Neuronal stem cell (in vitro differentiated cells): ENCODE measurements around the gene METTL26.

Source experiments
- DNase-seq: peaks from one replicate; pipeline ENCODE4 v3.0.0-alpha.2; 2013; ENCODE audit warnings: low spot score
- H2AFZ ChIP-seq: one replicate; pipeline ENCODE4 v1.6.1; 2013; ENCODE audit warnings: mild to moderate bottlenecking, low read length, inconsistent platforms
- H2AK5ac ChIP-seq: 2 replicates; pipeline ENCODE4 v1.6.1; 2013; ENCODE audit warnings: low read depth, mild to moderate bottlenecking, inconsistent platforms, low read length, moderate library complexity, mixed read lengths
- H2BK120ac ChIP-seq: 2 replicates; pipeline ENCODE4 v1.6.1; 2013; ENCODE audit warnings: low read depth, mild to moderate bottlenecking, inconsistent platforms, low read length, moderate library complexity, mixed read lengths
- H2BK12ac ChIP-seq: one replicate; pipeline ENCODE4 v1.6.1; 2013; ENCODE audit warnings: low read length, inconsistent platforms
- H2BK15ac ChIP-seq: 2 replicates; pipeline ENCODE4 v1.6.1; 2013; ENCODE audit warnings: mild to moderate bottlenecking, low read length, inconsistent platforms, mixed read lengths
- H2BK5ac ChIP-seq: one replicate; pipeline ENCODE4 v1.6.1; 2013; ENCODE audit warnings: inconsistent platforms, mild to moderate bottlenecking, low read length, moderate library complexity
- H3K14ac ChIP-seq: one replicate; pipeline ENCODE4 v1.6.1; 2013; ENCODE audit warnings: low read length, inconsistent platforms
- H3K18ac ChIP-seq: 2 replicates; pipeline ENCODE4 v1.6.1; 2013; ENCODE audit warnings: low read length, inconsistent platforms
- H3K23ac ChIP-seq: 2 replicates; pipeline ENCODE4 v1.6.1; 2013; ENCODE audit warnings: low read depth, mild to moderate bottlenecking, mixed read lengths, low read length, inconsistent platforms; ENCODE audit not compliant: poor library complexity
- H3K27ac ChIP-seq: replicated peaks from 3 replicates; pipeline ENCODE4 v1.5.1; 2013; ENCODE audit warnings: low read length, inconsistent platforms
- H3K27me3 ChIP-seq, 3 experiments: 2 replicates each; pipeline ENCODE4 v1.6.1; 2013; ENCODE audit warnings: low read length in 3 of 3, mild to moderate bottlenecking in 2 of 3, inconsistent platforms in 1 of 3, low read depth in 1 of 3, mixed read lengths in 1 of 3, moderate library complexity in 1 of 3; ENCODE audit not compliant: control insufficient read depth in 3 of 3, insufficient read depth in 3 of 3
- H3K36me3 ChIP-seq, 2 donors: replicated peaks in 1 of 2; 2 replicates each; pipeline ENCODE4 v1.6.1; 2013; ENCODE audit warnings: low read length in 2 of 2; ENCODE audit not compliant: control insufficient read depth in 2 of 2, insufficient read depth in 2 of 2
- H3K4ac ChIP-seq: 2 replicates; pipeline ENCODE4 v1.6.1; 2013; ENCODE audit warnings: inconsistent platforms, mild to moderate bottlenecking, low read length, moderate library complexity
- H3K4me1 ChIP-seq, 2 donors: 1 replicate in 1 of 2; 2 replicates in 1 of 2; pipeline ENCODE4 v1.6.1; 2013; ENCODE audit warnings: low read length in 2 of 2, low read depth in 1 of 2; ENCODE audit not compliant: control insufficient read depth in 2 of 2, insufficient read depth in 1 of 2
- H3K4me2 ChIP-seq: one replicate; pipeline ENCODE4 v1.6.1; 2013; ENCODE audit warnings: mild to moderate bottlenecking, low read length, inconsistent platforms; ENCODE audit not compliant: insufficient read depth, poor library complexity, severe bottlenecking
- H3K4me3 ChIP-seq, 2 donors: 2 replicates each; pipeline ENCODE4 v1.5.1; 2013; ENCODE audit warnings: low read length in 2 of 2, mild to moderate bottlenecking in 2 of 2, inconsistent platforms in 1 of 2, moderate library complexity in 1 of 2
- H3K79me1 ChIP-seq: one replicate; pipeline ENCODE4 v1.6.1; 2013; ENCODE audit warnings: low read depth, mild to moderate bottlenecking, inconsistent platforms, low read length, moderate library complexity
- H3K9ac ChIP-seq: one replicate; pipeline ENCODE4 v1.6.1; 2013; ENCODE audit warnings: mild to moderate bottlenecking, low read depth, low read length, inconsistent platforms; ENCODE audit not compliant: poor library complexity
- H3K9me3 ChIP-seq, 2 donors: replicated peaks in 1 of 2; 2 replicates each; pipeline versions ENCODE3 to v1.6.1; 2013; ENCODE audit warnings: low read length in 2 of 2, mild to moderate bottlenecking in 2 of 2, inconsistent platforms in 1 of 2, low read depth in 1 of 2, mixed read lengths in 1 of 2, moderate library complexity in 1 of 2; ENCODE audit not compliant: control insufficient read depth in 2 of 2, insufficient read depth in 1 of 2
- H4K8ac ChIP-seq: one replicate; pipeline ENCODE4 v1.6.1; 2013; ENCODE audit warnings: low read depth, mild to moderate bottlenecking, inconsistent platforms, low read length, moderate library complexity
- H4K91ac ChIP-seq: one replicate; pipeline ENCODE4 v1.6.1; 2013; ENCODE audit warnings: low read length, low read depth, mild to moderate bottlenecking, inconsistent platforms; ENCODE audit not compliant: poor library complexity
- WGBS, 2 donors: extraction: QIAGEN DNeasy Blood & Tissue Kit; methylation state at CpG; one replicate each; pipeline ENCODE4 v1.1.7; 2013; ENCODE audit warnings: missing lambda C conversion rate in 2 of 2, mixed read lengths in 1 of 2; ENCODE audit not compliant: insufficient read length in 2 of 2, insufficient replicate concordance in 1 of 2; ENCODE audit errors: extremely low coverage in 2 of 2; 5-methylcytosine and 5-hydroxymethylcytosine counted together

Gene METTL26

DNA sequence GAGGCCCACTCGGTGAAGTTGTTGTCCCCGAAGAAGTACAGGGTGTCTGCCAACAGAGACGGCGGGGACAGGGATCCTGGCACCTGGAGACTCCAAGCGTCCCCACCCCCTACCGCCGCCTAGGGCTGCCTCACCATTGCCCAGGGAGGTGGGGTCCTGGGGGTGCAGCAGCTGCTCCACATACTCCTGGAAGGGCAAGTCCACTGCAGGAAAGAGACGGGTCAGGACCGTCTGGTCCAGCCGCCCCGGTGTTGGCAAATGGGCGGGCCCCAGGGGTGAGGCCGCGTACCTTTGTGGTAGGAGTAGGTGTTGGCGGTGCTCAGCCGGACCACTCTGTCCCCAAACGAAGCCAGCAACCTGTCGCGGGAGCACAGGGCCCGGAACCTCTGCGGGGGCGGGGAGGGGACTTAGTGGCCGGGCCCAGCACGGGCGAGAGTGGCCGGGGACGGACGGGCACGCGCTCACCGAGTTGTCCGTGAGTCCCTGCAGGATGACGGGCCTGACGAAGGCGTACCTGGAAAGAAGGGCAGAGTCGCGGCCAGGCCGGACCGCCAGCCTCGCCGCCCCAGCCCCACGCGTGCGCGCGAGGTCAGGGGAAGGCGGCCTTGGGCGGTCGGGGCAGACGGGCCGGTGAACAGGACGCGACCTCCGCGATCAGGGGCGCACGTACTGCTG is 47.4 kb upstream of the METTL26 start:
- Histone ChIP-seq H3K36me3 (peaks cover 43 to 66% of the 10 kb centered on the region in 2 donors), H2BK120ac (no peak overlapping the region), H3K27ac (no peak overlapping the region), H3K79me1 (peaks cover 36% of the 10 kb centered on the region), H3K4me1 (peaks cover 7 to 21% of the 10 kb centered on the region in 2 donors), H3K27me3 (no peaks in the 10 kb centered on the region), H3K9ac (peak overlapping the region; percentile 100), H2AFZ (no peak overlapping the region), H3K4ac (peak overlapping the region; percentile 98), H3K23ac (peak overlapping the region; percentile 99), H2AK5ac (peak overlapping the region; percentile 99), H4K91ac (peak overlapping the region; percentile 85), H2BK5ac (peak overlapping the region; percentile 88), H3K14ac (peak overlapping the region; percentile 71), H3K9me3 (peaks cover 0 to 2% of the 10 kb centered on the region in 2 donors), H3K4me3 (peak overlapping the region; percentile 50 to 94), H2BK15ac (peak overlapping the region; percentile 67), H4K8ac (peak overlapping the region; percentile 65), H3K4me2 (peak overlapping the region; percentile 89), H3K18ac (peak overlapping the region; percentile 91), H2BK12ac (peak overlapping the region; percentile 73)
- no peak for DNase-seq
- WGBS, 2 donors, result no CpG with 5 or more reads among the region's 57 CpGs

GRCh38 chr16:682493-683395 is 46.6 kb upstream of the METTL26 start:
- Histone ChIP-seq H2BK5ac (peak overlapping the region; percentile 88), H4K91ac (no peak overlapping the region), H3K9ac (peak overlapping the region; percentile 77), H3K27ac (no peak overlapping the region), H4K8ac (no peak overlapping the region), H2BK120ac (no peak overlapping the region), H3K4me2 (peak overlapping the region; percentile 89), H3K4me1 (peaks cover 7 to 21% of the 10 kb centered on the region in 2 donors), H3K79me1 (peaks cover 31% of the 10 kb centered on the region), H3K27me3 (no peaks in the 10 kb centered on the region), H3K18ac (no peak overlapping the region), H3K9me3 (peaks cover 0 to 2% of the 10 kb centered on the region in 2 donors), H2AFZ (no peak overlapping the region), H3K4me3 (peak overlapping the region; percentile 8 to 50), H3K36me3 (peaks cover 41 to 62% of the 10 kb centered on the region in 2 donors), H3K14ac (no peak overlapping the region), H2BK12ac (no peak overlapping the region), H2BK15ac (no peak overlapping the region), H3K4ac (no peak overlapping the region), H3K23ac (peak overlapping the region; percentile 99), H2AK5ac (peak overlapping the region; percentile 28)
- DNase-seq, result no peak
- no CpG with 5 or more reads among the region's 36 CpGs for WGBS, 2 donors

DNA sequence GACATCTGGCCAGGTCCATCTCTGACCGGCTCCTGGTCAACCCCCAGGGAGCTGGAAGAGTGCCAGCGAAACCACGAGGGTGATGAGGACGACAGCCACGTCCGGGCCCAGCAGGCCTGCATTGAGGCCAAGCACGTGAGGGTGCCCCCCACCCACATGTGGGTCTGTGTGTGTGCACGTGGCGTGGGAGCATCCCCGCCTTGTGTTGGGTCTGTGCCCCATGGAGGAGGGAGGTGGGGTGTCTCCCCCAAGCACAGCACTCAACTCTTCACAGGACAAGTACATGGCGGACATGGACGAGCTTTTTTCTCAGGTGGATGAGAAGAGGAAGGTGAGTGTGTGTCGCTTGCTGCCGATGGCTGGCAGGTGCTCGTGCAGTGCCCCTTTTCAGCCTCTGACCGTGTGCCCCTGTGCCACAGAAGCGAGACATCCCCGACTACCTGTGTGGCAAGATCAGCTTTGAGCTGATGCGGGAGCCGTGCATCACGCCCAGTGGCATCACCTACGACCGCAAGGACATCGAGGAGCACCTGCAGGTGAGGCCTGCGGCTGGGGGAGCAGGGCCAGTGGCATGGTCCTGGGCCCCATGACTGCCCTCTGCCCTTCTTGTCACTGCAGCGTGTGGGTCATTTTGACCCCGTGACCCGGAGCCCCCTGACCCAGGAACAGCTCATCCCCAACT is 45.8 kb upstream of the METTL26 start:
- peaks cover 7 to 21% of the 10 kb centered on the region in 2 donors for H3K4me1 ChIP-seq
- H3K79me1 ChIP-seq, result peaks cover 31% of the 10 kb centered on the region
- peak overlapping the region; percentile 8 to 87 for H3K4me3 ChIP-seq
- H3K4ac ChIP-seq, result no peak overlapping the region
- H2BK120ac ChIP-seq, result no peak overlapping the region
- H3K27ac ChIP-seq, result no peak overlapping the region
- peaks cover 0 to 2% of the 10 kb centered on the region in 2 donors for H3K9me3 ChIP-seq
- no peak overlapping the region for H2AFZ ChIP-seq
- H2BK12ac ChIP-seq, result no peak overlapping the region
- no peaks in the 10 kb centered on the region for H3K27me3 ChIP-seq
- no peak for DNase-seq
- no peak overlapping the region for H3K18ac ChIP-seq
- H4K91ac ChIP-seq, result no peak overlapping the region
- no peak overlapping the region for H2AK5ac ChIP-seq
- H3K23ac ChIP-seq, result peak overlapping the region; percentile 99
- H3K14ac ChIP-seq, result no peak overlapping the region
- no CpG with 5 or more reads among the region's 28 CpGs for WGBS, 2 donors
- H3K4me2 ChIP-seq, result no peak overlapping the region
- H3K9ac ChIP-seq, result no peak overlapping the region
- H3K36me3 ChIP-seq, result peaks cover 35 to 54% of the 10 kb centered on the region in 2 donors
- no peak overlapping the region for H2BK15ac ChIP-seq
- H2BK5ac ChIP-seq, result no peak overlapping the region
- peak overlapping the region; percentile 0 for H4K8ac ChIP-seq
